K562 (cell line): ENCODE data around the gene PLOD1. TPM values are rescaled to one million over a fixed set of nuclear protein-coding genes. Genes with fewer than 3 reads are reported as not detected.

ENCODE experiments used
- ATAC-seq: fragments of 200-7000 bp; cut with Tn5 transposase; 3 replicates; pipeline ENCODE4 v1.9.1; 2020; ENCODE audit warnings: moderate library complexity
- BruUV-seq: library from RNA; stranded (reverse); fragments of 400-500 nt; replicated peaks from 2 replicates; lab custom pipeline; 2021; lab: Mats Ljungman, UMichigan
- CTCF ChIA-PET: fragments of 300-600 bp; formaldehyde crosslinking; extraction: SDS; loops from one replicate; lab custom pipeline; 2021; ENCODE audit warnings: low intra/inter-chr PET ratio; lab: Yijun Ruan, JAX
- POLR2A ChIA-PET: fragments of 300-600, 350-650 bp; sonication (Branson Sonifier 250); formaldehyde crosslinking; extraction: SDS; loops from one replicate; lab custom pipeline; 2021; ENCODE audit warnings: antibody characterized with exemption, inconsistent platforms; lab: Yijun Ruan, JAX
- DNase-seq, 4 experiments: peaks; one replicate each; pipeline versions ENCODE4 v3.0.0 to v3.0.0-alpha.2; 2011 to 2018; ENCODE audit warnings: low spot score in 3 of 4, mixed read lengths in 3 of 4; ENCODE audit errors: extremely low read depth in 1 of 4
- FAIRE-seq: peaks from 2 replicates; lab custom pipeline; 2011; peaks lifted over from hg19 to GRCh38; lab: Jason Lieb, UNC
- H2AFZ ChIP-seq: 2 replicates; pipeline ENCODE4 v1.6.0; 2011; ENCODE audit warnings: low read depth, low read length, control low read depth, inconsistent platforms
- H3K27ac ChIP-seq: fragments of 200-600 bp; 3 replicates; pipeline ENCODE4 v1.8.0; 2011; ENCODE audit warnings: low read depth, mild to moderate bottlenecking, control low read depth, inconsistent platforms, low read length, moderate library complexity, mixed read lengths; ENCODE audit errors: extremely low read depth
- H3K27me3 ChIP-seq, 2 experiments: fragments of 300-600 bp in 1 of 2; 2 replicates in 1 of 2; 3 replicates in 1 of 2; pipeline versions ENCODE4 v1.6.0 to v1.8.0; 2011; ENCODE audit warnings: inconsistent platforms in 2 of 2, low read length in 2 of 2, mild to moderate bottlenecking in 1 of 2, mixed read lengths in 1 of 2, moderate library complexity in 1 of 2; ENCODE audit not compliant: control insufficient read depth in 2 of 2, insufficient read depth in 2 of 2
- H3K36me3 ChIP-seq: fragments of 300-600 bp; 3 replicates; pipeline ENCODE4 v1.8.0; 2011; ENCODE audit warnings: mild to moderate bottlenecking, low read length, inconsistent platforms; ENCODE audit not compliant: control insufficient read depth, insufficient read depth
- H3K4me1 ChIP-seq, 2 experiments: fragments of 200-600 bp in 1 of 2; replicated peaks in 1 of 2; 2 replicates in 1 of 2; 3 replicates in 1 of 2; pipeline versions ENCODE4 v1.5.1 to v1.8.0; 2011; ENCODE audit warnings: inconsistent platforms in 2 of 2, low read length in 2 of 2, mild to moderate bottlenecking in 1 of 2, mixed read lengths in 1 of 2, moderate library complexity in 1 of 2; ENCODE audit not compliant: control insufficient read depth in 2 of 2, insufficient read depth in 2 of 2
- H3K4me2 ChIP-seq: 2 replicates; pipeline ENCODE4 v1.6.1; 2011; ENCODE audit warnings: low read length, control low read depth, inconsistent platforms, mixed read lengths; ENCODE audit not compliant: insufficient read depth
- H3K4me3 ChIP-seq: fragments of 200-600 bp; sonication (generic), shearing (Covaris generic); 2 replicates; pipeline ENCODE4 v1.5.1; 2016; ENCODE audit warnings: control low read depth, inconsistent platforms
- H3K79me2 ChIP-seq: fragments of 200-600 bp; 3 replicates; pipeline ENCODE4 v1.8.0; 2011; ENCODE audit warnings: low read length, inconsistent platforms; ENCODE audit not compliant: control insufficient read depth, insufficient read depth
- H3K9ac ChIP-seq, 2 experiments: 2 replicates each; pipeline versions ENCODE4 v1.6.0 to v1.6.1; 2011; ENCODE audit warnings: low read depth in 2 of 2, low read length in 2 of 2, control low read depth in 1 of 2, inconsistent platforms in 1 of 2, mild to moderate bottlenecking in 1 of 2, mixed read lengths in 1 of 2; ENCODE audit not compliant: insufficient read depth in 1 of 2
- H3K9me1 ChIP-seq: one replicate; pipeline ENCODE4 v1.6.0; 2011; ENCODE audit warnings: inconsistent platforms, mild to moderate bottlenecking, low read length, moderate library complexity; ENCODE audit not compliant: control insufficient read depth, insufficient read depth
- H3K9me3 ChIP-seq: replicated peaks from 2 replicates; pipeline ENCODE4 v1.5.1; 2011; ENCODE audit warnings: low read depth, low read length, inconsistent platforms; ENCODE audit not compliant: control insufficient read depth, insufficient read depth
- H4K20me1 ChIP-seq: replicated peaks from 2 replicates; pipeline ENCODE4 v1.6.1; 2011; ENCODE audit warnings: low read length, inconsistent platforms, mixed read lengths; ENCODE audit not compliant: control insufficient read depth, insufficient read depth
- CHD1 ChIP-seq: fragments of 200-600 bp; sonication (generic); IDR thresholded peaks from one replicate; pipeline ENCODE4 v1.6.1; 2012; ENCODE audit warnings: mild to moderate bottlenecking, moderate library complexity, low read length, inconsistent platforms
- HMG20A ChIP-seq: fragments of 450-650 bp; formaldehyde crosslinking; conservative IDR thresholded peaks from 2 replicates; pipeline ENCODE4 v1.4.0; 2020; ENCODE audit warnings: mild to moderate bottlenecking, mixed read lengths
- MTF1 ChIP-seq: fragments of 250-450 bp; sonication (Bioruptor Pico); IDR thresholded peaks from 2 replicates; pipeline ENCODE4 v1.9.0; 2021; ENCODE audit warnings: moderate library complexity, mild to moderate bottlenecking, inconsistent platforms, borderline replicate concordance
- MYNN ChIP-seq, 2 experiments: sonication (generic); formaldehyde crosslinking in 1 of 2; IDR thresholded peaks; 2 replicates each; pipeline versions ENCODE4 v1.5.0 to v1.6.1; 2016 to 2020; ENCODE audit warnings: antibody characterized with exemption in 1 of 2, missing genetic modification reagents in 1 of 2
- RBM14 ChIP-seq: fragments of 200-400 bp; formaldehyde crosslinking; IDR thresholded peaks from 2 replicates; pipeline ENCODE4 v1.6.1; 2018; ENCODE audit warnings: low read depth, mild to moderate bottlenecking, low read length, moderate library complexity, borderline replicate concordance; ENCODE audit not compliant: insufficient read depth
- RHOXF2B ChIP-seq: fragments of 250-450 bp; sonication (Bioruptor Pico); conservative IDR thresholded peaks from 2 replicates; pipeline ENCODE4 v1.5.1; 2021
- ZFP36 ChIP-seq: fragments of 150-350 bp; IDR thresholded peaks from 2 replicates; pipeline ENCODE4 v1.6.1; 2018; ENCODE audit warnings: low read length, low read depth; ENCODE audit not compliant: partially characterized antibody
- ZNF212 ChIP-seq: fragments of 450-650 bp; formaldehyde crosslinking; IDR thresholded peaks from 2 replicates; pipeline ENCODE4 v1.4.0; 2020; ENCODE audit warnings: mild to moderate bottlenecking
- ZNF217 ChIP-seq: sonication (generic); formaldehyde crosslinking; IDR thresholded peaks from 2 replicates; pipeline ENCODE4 v1.8.0; 2022; ENCODE audit warnings: mild to moderate bottlenecking, missing genetic modification reagents
- ZNF764 ChIP-seq: fragments of 250-450 bp; sonication (Bioruptor Pico); IDR thresholded peaks from 2 replicates; pipeline ENCODE4 v1.4.0; 2020; ENCODE audit warnings: low read depth, mild to moderate bottlenecking, moderate library complexity
- WGBS: fragments of 100-300 bp; shearing (Covaris generic); methylation state at CpG from one replicate; pipeline ENCODE4 v1.1.6; 2016; ENCODE audit warnings: low coverage, mixed read lengths; ENCODE audit not compliant: insufficient coverage; ENCODE audit errors: missing lambda C conversion rate; 5-methylcytosine and 5-hydroxymethylcytosine counted together
- in situ Hi-C: fragments of 300-500 bp; cut with MboI; formaldehyde crosslinking; loops from 4 replicates; pipeline ENCODE4 v1.15.0; 2018; ENCODE audit warnings: inconsistent platforms, mixed read lengths
- intact Hi-C: fragments of 100-400 bp; cut with micrococcal nuclease; formaldehyde crosslinking; loops from 2 replicates; pipeline ENCODE4 v1.14.2; 2022
- polyA plus RNA-seq, 8 experiments: library from polyadenylated mRNA; depleted of rRNA in 4 of 8; stranded (reverse) in 5 of 8; unstranded in 3 of 8; fragments of >200 nt; fragmentation: Nextera tagmentation in 2 of 8; fragmentation: Illumina TruSeq in 1 of 8; extraction: Ambion mirVana in 2 of 8; extraction: Trizol in 1 of 8; gene quantifications; 2 replicates each; pipeline versions ENCODE4 v1.2.1 to v1.2.3, GENCODE V29; 2011 to 2014; ENCODE audit warnings: inconsistent platforms in 1 of 8, missing spikeins in 1 of 8
- total RNA-seq, 7 experiments: library from RNA; depleted of rRNA in 6 of 7; stranded (reverse); fragments of >200 nt in 6 of 7; fragmentation: Illumina TruSeq in 2 of 7; extraction: Trizol in 2 of 7; gene quantifications; 2 replicates each; pipeline versions ENCODE4 v1.2.1 to v1.2.3, GENCODE V29; 2011 to 2021; ENCODE audit warnings: low replicate concordance in 1 of 7
- TF ChIP-seq, protein P1 (sequence below): fragments of 450-650 bp; IDR thresholded peaks from 2 replicates; pipeline ENCODE4 v1.6.1; 2016; ENCODE audit warnings: mild to moderate bottlenecking
- TF ChIP-seq, protein P2 (sequence below): sonication (generic); IDR thresholded peaks from 2 replicates; pipeline ENCODE4 v1.6.1; 2016

The PLOD1 gene
- total and polyA plus RNA-seq, 9 of the 15 experiments (the other 6 are each of a cell fraction or from before 2014, with no cell fraction given) = 16.6 to 90.8 (median 52.7) TPM

DNA sequence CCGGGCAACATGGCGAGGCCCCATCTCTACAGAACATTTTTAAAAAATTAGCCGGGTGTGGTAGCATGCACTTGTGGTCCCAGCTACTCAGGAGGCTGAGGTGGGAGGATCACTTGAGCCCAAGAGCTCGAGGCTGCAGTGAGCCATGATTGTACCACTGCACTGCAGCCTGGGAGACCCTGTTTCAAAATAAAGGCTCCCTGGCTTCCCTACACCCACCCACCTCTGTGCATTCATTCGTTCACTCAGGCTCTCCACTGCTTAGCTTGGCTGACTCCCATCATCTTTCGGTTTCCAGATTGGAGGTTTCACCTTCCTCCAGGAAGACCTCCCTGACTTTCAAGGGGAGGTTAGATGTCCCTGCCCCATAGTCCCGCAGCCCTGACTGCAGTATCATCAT lies 22.5 kb upstream of the PLOD1 start:
- CTCF ChIA-PET = no interaction called here
- Histone ChIP-seq H3K36me3 (no peaks in the 10 kb centered on the region), H3K9me3 (no peaks in the 10 kb centered on the region), H4K20me1 (no peaks in the 10 kb centered on the region), H3K4me1 (peaks cover 21 to 25% of the 10 kb centered on the region in 2 experiments), H3K27ac (no peak overlapping the region)
- in situ Hi-C loops = loop anchor here (5.0 kb wide), 1 partner anchor 50 kb away; no protein-coding TSS in a partner anchor
- DNase-seq = no peak
- ATAC-seq = no peak
- POLR2A ChIA-PET = interaction anchor here (0.6 to 5.0 kb wide), 4 partner anchors 14 to 187 kb away, joined by 3 to 130 read pairs (median 7); partner anchors contain the start of gene KIAA2013
- TF ChIP-seq, protein P1, sequence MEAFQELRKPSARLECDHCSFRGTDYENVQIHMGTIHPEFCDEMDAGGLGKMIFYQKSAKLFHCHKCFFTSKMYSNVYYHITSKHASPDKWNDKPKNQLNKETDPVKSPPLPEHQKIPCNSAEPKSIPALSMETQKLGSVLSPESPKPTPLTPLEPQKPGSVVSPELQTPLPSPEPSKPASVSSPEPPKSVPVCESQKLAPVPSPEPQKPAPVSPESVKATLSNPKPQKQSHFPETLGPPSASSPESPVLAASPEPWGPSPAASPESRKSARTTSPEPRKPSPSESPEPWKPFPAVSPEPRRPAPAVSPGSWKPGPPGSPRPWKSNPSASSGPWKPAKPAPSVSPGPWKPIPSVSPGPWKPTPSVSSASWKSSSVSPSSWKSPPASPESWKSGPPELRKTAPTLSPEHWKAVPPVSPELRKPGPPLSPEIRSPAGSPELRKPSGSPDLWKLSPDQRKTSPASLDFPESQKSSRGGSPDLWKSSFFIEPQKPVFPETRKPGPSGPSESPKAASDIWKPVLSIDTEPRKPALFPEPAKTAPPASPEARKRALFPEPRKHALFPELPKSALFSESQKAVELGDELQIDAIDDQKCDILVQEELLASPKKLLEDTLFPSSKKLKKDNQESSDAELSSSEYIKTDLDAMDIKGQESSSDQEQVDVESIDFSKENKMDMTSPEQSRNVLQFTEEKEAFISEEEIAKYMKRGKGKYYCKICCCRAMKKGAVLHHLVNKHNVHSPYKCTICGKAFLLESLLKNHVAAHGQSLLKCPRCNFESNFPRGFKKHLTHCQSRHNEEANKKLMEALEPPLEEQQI = no peak
- TF ChIP-seq, protein P2, sequence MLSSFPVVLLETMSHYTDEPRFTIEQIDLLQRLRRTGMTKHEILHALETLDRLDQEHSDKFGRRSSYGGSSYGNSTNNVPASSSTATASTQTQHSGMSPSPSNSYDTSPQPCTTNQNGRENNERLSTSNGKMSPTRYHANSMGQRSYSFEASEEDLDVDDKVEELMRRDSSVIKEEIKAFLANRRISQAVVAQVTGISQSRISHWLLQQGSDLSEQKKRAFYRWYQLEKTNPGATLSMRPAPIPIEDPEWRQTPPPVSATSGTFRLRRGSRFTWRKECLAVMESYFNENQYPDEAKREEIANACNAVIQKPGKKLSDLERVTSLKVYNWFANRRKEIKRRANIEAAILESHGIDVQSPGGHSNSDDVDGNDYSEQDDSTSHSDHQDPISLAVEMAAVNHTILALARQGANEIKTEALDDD = no peak
- TF ChIP-seq HMG20A (CRISPR knock-in tag) = no peak
- no peak for TF ChIP-seq ZNF764 (CRISPR knock-in tag)
- TF ChIP-seq ZFP36 = peak; percentile 79
- no peak for TF ChIP-seq CHD1
- no peak for TF ChIP-seq RHOXF2B (CRISPR knock-in tag)
- no peak for TF ChIP-seq MTF1 (CRISPR knock-in tag)
- TF ChIP-seq RBM14 = no peak
- no peak for TF ChIP-seq ZNF212 (CRISPR knock-in tag)
- peak; percentile 84 for TF ChIP-seq MYNN (IDR thresholded peaks at IDR 0.05)
- no peak for TF ChIP-seq MYNN (CRISPR knock-in tag; IDR thresholded peaks at IDR 0.05)
- TF ChIP-seq ZNF217 (CRISPR knock-in tag) = no peak
- TF ChIP-seq, all 486 proteins: peak for 2
- Histone ChIP-seq H3K4me3 (no peak overlapping the region), H3K9ac (no peak overlapping the region), H3K79me2 (no peaks in the 10 kb centered on the region), H3K27me3 (no peaks in the 10 kb centered on the region), H2AFZ (no peak overlapping the region), H3K9me1 (no peaks in the 10 kb centered on the region), H3K4me2 (no peak overlapping the region)
- intact Hi-C loops = no loop called here
- no TSS peak for BruUV-seq
- 67% methylated on average over 7 of the region's 7 CpGs for WGBS
- no peak for FAIRE-seq
